CD4-positive, alpha-beta T cell treated with Interleukin-15 for 4 hours (primary cell): ENCODE measurements around the gene FCGR3A.
"Not testable (repeated sequence)": the region's sequence is repeated elsewhere in the genome, so short reads cannot be mapped to it uniquely, and the experiment has no call there.

Experiments
- DNase-seq: peaks from one replicate; pipeline ENCODE4 v3.0.0-alpha.2; 2020; ENCODE audit warnings: low spot score

Gene FCGR3A

DNA sequence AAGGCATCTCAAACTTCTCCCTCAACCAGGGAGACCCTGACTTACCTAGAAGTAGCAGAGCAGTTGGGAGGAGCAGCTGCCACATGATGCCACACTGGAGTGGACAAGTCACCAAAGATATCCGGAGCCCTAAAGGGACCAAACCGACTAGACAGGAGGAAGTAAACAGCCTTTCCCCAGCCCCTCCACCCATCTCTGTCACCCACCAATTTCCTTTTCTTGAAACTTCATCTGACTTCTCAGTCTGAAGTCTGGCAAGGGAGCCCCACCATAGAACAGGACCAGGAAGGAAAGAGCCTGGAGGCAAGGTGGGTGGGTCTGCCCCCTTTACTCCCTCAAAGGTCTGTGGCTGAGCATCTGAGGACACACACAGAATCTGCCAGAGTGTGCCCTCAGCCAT, at the start of gene FCGR3A:
TSS of gene FCGR3A (minus strand) at position 167 of the 400 bp plus-strand sequence. CDS start at position 85, 82 bp downstream.
- DNase-seq: peak; percentile 39

DNA sequence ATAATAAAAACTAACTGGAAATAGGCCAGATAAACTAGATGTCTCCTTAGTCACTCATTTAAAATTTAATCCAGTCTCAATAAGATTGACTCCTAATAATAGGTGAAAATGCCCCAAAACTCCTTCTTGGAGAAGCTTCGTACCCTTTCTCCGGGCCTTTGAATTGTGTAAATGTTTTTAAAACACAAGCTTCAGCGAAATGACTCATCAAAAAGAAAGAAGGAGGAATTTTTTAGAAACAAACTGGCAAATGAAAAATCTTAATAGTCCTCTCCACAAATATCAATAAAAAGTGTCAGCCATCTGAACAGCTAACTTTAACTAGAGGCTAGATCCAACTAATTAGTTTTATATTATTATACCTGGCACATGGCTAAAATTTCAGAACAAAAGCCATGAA, 47.5 kb upstream of the FCGR3A start:
- DNase-seq: not testable (repeated sequence)

DNA sequence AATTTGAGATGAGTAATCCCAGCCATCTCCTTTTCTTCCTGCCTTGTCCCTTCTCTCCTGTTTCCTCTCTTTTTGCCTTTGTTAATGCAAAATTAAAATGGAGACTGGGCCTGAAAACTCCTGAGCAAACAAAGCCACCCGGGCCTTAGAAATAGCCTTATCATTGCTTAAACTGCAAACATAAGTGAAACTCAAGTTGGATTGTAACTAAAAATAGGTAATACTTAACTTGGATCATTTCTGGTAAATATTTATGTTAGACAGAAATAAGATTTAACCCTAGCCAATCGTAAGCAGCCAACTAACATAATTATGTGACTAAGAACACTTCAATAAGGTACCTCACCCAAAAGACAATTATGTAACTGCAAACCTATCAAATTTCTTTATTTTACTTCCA, 46.0 kb upstream of the FCGR3A start:
- DNase-seq: not testable (repeated sequence)

GRCh38 chr1:161595173-161595572, 45.6 kb upstream of the FCGR3A start:
- not testable (repeated sequence) for DNase-seq

DNA sequence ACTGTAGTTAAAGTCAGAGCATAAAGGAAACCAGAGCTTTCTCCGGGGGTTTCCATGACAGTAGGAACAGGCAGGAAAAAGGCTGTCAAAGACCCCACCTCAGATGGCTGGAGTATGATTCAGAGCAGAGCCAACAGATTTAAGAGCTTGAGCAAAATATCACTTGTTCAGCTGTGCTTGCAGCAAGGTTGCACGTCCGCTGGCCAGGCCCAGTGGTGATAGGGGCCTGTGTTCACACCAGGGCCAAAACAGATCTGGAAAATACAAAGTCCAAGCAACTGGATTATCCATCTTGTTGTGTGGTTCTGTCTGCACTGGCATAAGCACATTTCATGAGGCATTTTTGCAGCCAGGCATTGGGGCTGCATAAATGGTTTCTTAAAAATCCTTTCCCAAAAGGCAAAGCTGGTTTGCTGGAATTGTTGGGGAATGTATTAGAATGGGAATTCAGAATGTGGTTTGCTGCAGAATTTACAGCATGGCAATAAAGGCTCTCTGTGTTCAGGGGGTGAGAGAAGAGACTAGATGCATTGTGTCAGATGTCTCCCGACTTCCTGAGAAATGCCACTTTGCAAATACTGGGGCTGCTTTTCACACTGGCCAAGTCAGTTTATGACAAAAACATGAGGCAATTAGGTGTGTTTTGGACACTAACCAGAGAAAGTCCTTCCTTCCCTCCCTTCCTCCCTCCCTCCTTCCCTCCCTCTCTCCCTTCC, 44.8 kb upstream of the FCGR3A start:
- DNase-seq: not testable (repeated sequence)

GRCh38 chr1:161593092-161593755, 43.6 kb upstream of the FCGR3A start:
- DNase-seq: not testable (repeated sequence)

GRCh38 chr1:161592586-161592985, 43.0 kb upstream of the FCGR3A start:
- not testable (repeated sequence) for DNase-seq

DNA sequence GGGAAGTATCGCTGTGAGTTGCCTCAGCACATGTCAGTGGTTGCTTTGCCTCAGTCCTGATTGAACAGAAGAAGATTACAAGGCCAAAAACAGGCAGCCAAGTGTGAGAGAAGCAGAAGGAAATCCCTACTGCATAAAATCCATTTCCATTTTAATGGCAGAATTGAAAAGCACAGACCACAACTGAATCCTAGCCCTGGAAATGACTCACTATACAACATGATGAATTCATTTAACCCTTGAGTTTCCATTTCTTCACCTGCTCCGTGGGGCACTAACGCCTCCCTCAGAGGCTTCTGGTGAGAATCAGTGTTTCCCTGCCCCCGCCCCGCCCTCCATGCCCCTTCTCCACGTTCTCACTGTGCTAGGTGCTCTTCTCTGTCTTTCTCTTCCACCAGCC, 40.3 kb upstream of the FCGR3A start:
- not testable (repeated sequence) for DNase-seq

DNA sequence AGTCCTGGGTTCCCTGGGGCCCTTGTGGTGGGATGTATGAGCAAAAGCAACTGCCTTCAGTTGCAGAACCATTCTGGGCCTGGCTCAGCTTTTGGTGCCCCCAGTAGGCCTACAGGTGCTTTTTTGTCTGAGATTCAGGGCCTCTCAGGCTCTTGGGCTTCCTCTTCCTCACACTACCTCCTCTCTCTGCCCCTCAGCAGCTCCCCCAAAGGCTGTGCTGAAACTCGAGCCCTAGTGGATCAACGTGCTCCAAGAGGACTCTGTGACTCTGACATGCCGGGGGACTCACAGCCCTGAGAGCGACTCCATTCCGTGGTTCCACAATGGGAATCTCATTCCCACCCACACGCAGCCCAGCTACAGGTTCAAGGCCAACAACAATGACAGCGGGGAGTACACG, 39.7 kb upstream of the FCGR3A start:
- not testable (repeated sequence) for DNase-seq

- DNase-seq: not testable (repeated sequence)
Measured at GRCh38 chr1:161588596-161588995, 39.0 kb upstream of the FCGR3A start.

GRCh38 chr1:161582882-161583281, 33.3 kb upstream of the FCGR3A start:
- not testable (repeated sequence) for DNase-seq

DNA sequence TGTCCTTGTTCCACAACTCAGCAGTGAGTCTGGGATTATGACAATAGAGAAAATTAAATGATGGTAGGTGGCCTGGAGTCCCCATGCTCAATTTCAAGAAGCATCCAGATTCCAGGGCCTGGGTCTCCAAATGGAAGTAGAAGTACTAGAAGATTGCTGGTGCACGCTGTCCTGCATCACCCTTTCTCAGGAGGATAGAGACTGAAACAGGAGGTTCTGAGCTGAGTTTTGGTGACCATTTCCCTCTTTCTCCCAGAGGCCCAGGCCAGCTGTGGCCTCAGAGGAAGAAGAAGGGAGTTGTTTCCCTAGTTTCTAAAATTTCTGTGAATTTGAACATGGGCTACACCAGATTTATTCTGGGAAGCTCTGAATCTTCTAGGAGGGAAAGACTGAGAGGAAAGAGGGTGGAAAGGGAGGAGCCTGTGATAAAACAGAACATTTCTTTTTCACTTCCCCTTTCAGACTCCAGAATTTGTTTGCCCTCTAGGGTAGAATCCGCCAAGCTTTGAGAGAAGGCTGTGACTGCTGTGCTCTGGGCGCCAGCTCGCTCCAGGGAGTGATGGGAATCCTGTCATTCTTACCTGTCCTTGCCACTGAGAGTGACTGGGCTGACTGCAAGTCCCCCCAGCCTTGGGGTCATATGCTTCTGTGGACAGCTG, 31.4 kb upstream of the FCGR3A start:
- not testable (repeated sequence) for DNase-seq

GRCh38 chr1:161579856-161580507, 30.4 kb upstream of the FCGR3A start:
- DNase-seq: not testable (repeated sequence)

GRCh38 chr1:161576676-161577075, 27.1 kb upstream of the FCGR3A start:
- DNase-seq: not testable (repeated sequence)

DNA sequence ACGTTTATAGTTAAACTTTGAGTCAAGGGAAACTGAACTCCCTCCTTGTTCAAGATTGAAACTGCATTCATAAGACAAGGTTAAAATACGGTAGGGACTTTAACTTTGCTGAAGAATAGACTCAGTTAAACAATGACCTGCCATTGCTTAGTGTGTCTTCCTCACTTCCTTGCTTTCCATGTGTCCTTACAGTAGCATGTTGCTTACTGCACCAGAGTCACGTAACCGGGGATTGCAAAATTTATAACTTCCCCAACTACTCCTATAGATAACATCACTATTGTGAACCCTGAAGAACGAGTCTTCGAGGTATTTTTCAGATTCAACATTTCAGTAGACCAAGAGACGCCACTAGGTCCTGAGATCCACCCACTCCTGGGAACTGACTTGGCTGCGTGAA, 22.1 kb upstream of the FCGR3A start:
- DNase-seq: not testable (repeated sequence)

DNA sequence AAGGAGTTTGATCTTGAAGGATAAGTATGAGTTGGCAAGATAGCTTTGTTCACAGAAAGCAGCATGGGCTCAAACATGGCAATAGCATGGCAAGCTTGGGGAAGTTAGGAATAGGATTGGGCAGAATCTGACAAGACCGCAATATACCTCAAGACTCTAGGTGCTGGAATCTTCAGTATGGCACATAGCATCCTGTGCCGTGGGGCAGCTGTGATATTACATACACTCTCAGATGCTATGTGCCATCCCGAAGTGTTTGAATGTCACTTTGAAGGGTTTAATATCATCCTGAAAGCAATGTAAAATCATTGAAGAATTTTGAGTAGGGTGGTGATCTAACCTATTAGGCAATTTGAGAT, 17.0 kb upstream of the FCGR3A start:
- not testable (repeated sequence) for DNase-seq

DNA sequence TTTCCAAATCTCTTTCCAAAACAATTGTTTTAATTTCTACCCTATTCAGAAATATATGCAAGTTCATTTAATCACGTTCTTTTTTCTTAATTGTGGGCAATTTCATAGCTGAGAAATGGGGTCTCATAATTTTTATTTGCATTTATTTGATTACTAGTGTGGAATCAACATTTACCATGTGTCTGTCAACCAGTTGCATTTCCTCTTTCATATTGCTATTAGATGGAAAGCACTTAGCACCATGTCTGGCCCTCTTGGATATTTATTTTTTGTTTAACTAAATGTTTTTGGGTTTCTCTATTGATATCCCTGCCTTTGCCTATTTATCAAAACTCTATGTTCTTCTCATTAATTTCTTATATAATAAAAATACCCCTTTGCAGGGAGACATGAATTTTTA, 13.9 kb upstream of the FCGR3A start:
- not testable (repeated sequence) for DNase-seq

DNA sequence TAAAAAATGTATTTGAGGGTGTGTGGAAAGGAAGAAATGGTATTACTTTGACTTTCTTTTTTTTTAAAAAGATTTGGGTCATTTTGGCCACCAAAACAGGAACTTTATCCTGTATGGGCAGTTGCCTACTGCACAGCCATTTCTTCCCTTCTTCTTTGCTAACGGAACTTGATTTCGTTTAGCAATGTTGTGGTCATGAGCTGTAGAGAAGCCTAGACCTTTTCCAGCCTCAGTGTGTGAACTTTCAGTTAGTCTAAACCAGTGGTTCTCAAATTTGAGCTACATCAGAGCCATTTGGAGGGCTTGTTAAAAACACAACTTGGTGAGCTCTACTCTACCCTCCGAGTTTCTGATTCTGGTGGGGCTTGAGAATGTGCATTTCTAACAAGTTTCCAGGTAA, 12.8 kb upstream of the FCGR3A start:
- DNase-seq: not testable (repeated sequence)

GRCh38 chr1:161560960-161561715, 11.5 kb upstream of the FCGR3A start:
- not testable (repeated sequence) for DNase-seq

DNA sequence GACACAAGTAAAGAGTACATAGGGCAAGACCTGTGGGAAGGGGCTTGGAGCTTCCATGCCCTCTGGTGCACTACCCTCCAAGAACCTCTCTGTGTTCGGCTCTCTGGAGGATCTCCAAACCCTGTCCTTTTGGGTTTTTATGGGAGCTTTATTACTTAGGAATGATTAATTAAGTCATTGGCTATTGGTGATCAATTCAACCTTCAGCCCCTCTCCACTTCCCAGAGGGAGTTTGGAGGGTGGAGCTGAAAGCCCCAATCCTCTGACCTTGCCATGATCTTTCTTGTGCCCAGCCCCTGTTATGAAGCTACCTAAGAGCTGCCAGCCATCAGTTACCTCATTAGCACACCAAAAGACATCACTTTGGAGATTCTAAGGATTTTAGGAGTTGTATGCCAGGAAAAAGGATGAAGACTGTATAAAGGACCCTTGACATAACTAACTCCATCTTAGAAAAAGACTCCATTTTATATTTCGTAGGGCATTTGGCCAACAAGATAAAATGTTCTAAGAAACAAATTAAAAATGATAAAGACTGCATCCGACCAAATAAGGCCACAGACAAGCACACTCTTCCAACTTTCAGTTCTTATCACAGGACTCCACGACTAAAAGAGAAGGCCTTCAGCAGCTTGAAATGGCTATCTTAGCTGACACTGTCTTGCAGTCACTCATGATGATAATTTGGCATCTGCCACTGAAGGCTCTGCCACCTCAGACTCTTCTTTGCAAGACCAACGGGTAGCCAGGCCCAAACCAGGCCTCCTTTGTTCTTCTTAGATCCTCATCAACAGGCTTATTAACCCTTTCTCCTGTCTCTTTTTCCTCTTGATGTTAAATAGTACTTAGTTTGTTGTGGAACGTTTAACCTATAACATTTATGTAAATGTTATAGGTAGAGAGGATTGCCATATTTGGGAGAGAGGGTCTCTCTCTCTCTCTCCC, 8.2 kb upstream of the FCGR3A start:
- DNase-seq: not testable (repeated sequence)
